MM.1S (cell line): Measurements from ENCODE around the gene NUDT2.

ENCODE experiments used
- DNase-seq: peaks from one replicate; pipeline ENCODE4 v3.0.0-alpha.2; 2015
- H2AFZ ChIP-seq: fragments of 300-600 bp; sonication (generic); 2 replicates; pipeline ENCODE4 v1.6.0; 2016; ENCODE audit warnings: antibody characterized with exemption, low read length
- H3F3A ChIP-seq: fragments of 300-600 bp; sonication (generic); 2 replicates; pipeline ENCODE4 v1.6.1; 2016; ENCODE audit warnings: mild to moderate bottlenecking, antibody characterized with exemption, low read length, moderate library complexity, mixed read lengths; ENCODE audit not compliant: insufficient read depth
- H3K27ac ChIP-seq: fragments of 300-600 bp; sonication (generic); 2 replicates; pipeline ENCODE4 v1.5.1; 2016; ENCODE audit warnings: mild to moderate bottlenecking, low read length
- H3K27me3 ChIP-seq: fragments of 300-600 bp; sonication (generic); replicated peaks from 2 replicates; pipeline ENCODE4 v1.6.0; 2016; ENCODE audit warnings: low read length; ENCODE audit not compliant: insufficient read depth
- H3K36me3 ChIP-seq: fragments of 300-600 bp; sonication (generic); replicated peaks from 2 replicates; pipeline ENCODE4 v1.6.1; 2016; ENCODE audit warnings: mild to moderate bottlenecking, low read length, mixed read lengths; ENCODE audit not compliant: insufficient read depth
- H3K4me1 ChIP-seq: fragments of 300-600 bp; sonication (generic); 2 replicates; pipeline ENCODE4 v1.6.1; 2016; ENCODE audit warnings: low read length, mixed read lengths
- H3K4me2 ChIP-seq: fragments of 300-600 bp; sonication (generic); 2 replicates; pipeline ENCODE4 v1.6.0; 2016; ENCODE audit warnings: low read depth, low read length
- H3K4me3 ChIP-seq: fragments of 300-600 bp; sonication (generic); 2 replicates; pipeline ENCODE4 v1.5.1; 2016; ENCODE audit warnings: low read length, mixed read lengths
- H3K79me2 ChIP-seq: fragments of 300-600 bp; sonication (generic); 2 replicates; pipeline ENCODE4 v1.6.1; 2016; ENCODE audit warnings: mixed run types, low read length, mixed read lengths
- H3K9ac ChIP-seq: fragments of 300-600 bp; sonication (generic); 2 replicates; pipeline ENCODE4 v1.6.1; 2016; ENCODE audit warnings: low read length, mixed read lengths
- H3K9me2 ChIP-seq: fragments of 300-600 bp; sonication (generic); replicated peaks from 2 replicates; pipeline ENCODE4 v1.6.1; 2016; ENCODE audit warnings: mild to moderate bottlenecking, low read length, mixed read lengths; ENCODE audit not compliant: insufficient read depth
- H3K9me3 ChIP-seq: fragments of 300-600 bp; sonication (generic); replicated peaks from 2 replicates; pipeline ENCODE4 v1.6.1; 2016; ENCODE audit warnings: mild to moderate bottlenecking, low read length, mixed read lengths; ENCODE audit not compliant: insufficient read depth
- H4K20me1 ChIP-seq: fragments of 300-600 bp; sonication (generic); 2 replicates; pipeline ENCODE4 v1.6.1; 2016; ENCODE audit warnings: mild to moderate bottlenecking, low read length, moderate library complexity, mixed read lengths; ENCODE audit not compliant: insufficient read depth
- CTCF ChIP-seq: fragments of 300-600 bp; sonication (generic); IDR thresholded peaks from 2 replicates; pipeline ENCODE4 v1.5.1; 2016; ENCODE audit warnings: antibody characterized with exemption, low read length, mixed read lengths
- EZH2 ChIP-seq: fragments of 300-600 bp; sonication (generic); optimal IDR thresholded peaks from 2 replicates; pipeline ENCODE3; 2017; ENCODE audit warnings: low read depth, mild to moderate bottlenecking, antibody characterized with exemption, low read length, mixed read lengths
- EZH2phosphoT487 ChIP-seq: fragments of 300-600 bp; sonication (generic); IDR thresholded peaks from 2 replicates; pipeline ENCODE4 v1.6.1; 2018; ENCODE audit warnings: antibody characterized with exemption, low read length

NUDT2 gene

GRCh38 chr9:34332076-34332964 lies 3.0 kb downstream of the NUDT2 start:
- DNase-seq: peak; percentile 30
- H3F3A ChIP-seq: peaks cover 8% of the 10 kb centered on the region
- no peak overlapping the region for H3K9ac ChIP-seq
- no peaks in the 10 kb centered on the region for H3K4me1 ChIP-seq
- H2AFZ ChIP-seq: no peak overlapping the region
- no peaks in the 10 kb centered on the region for H3K36me3 ChIP-seq
- H3K9me3 ChIP-seq: no peaks in the 10 kb centered on the region
- no peak overlapping the region for H3K4me2 ChIP-seq
- H3K27me3 ChIP-seq: no peaks in the 10 kb centered on the region
- H4K20me1 ChIP-seq: no peaks in the 10 kb centered on the region
- TF ChIP-seq CTCF (peak; percentile 33), EZH2phosphoT487 (no peak), EZH2 (no peak)
- no peaks in the 10 kb centered on the region for H3K9me2 ChIP-seq
- no peak overlapping the region for H3K4me3 ChIP-seq
- no peak overlapping the region for H3K27ac ChIP-seq
- peaks cover 69% of the 10 kb centered on the region for H3K79me2 ChIP-seq

- peaks cover 5% of the 10 kb centered on the region; the same call in 1 of the 2 replicates for H3F3A ChIP-seq
- H4K20me1 ChIP-seq: no peaks in the 10 kb centered on the region
- no peak overlapping the region for H3K9ac ChIP-seq
- H3K79me2 ChIP-seq: peaks cover 60% of the 10 kb centered on the region
- H3K27me3 ChIP-seq: no peaks in the 10 kb centered on the region
- H3K4me1 ChIP-seq: no peaks in the 10 kb centered on the region
- H2AFZ ChIP-seq: no peak overlapping the region
- no peak overlapping the region for H3K4me3 ChIP-seq
- no peak for TF ChIP-seq CTCF
- no peak for TF ChIP-seq EZH2phosphoT487
- no peak for TF ChIP-seq EZH2
- H3K27ac ChIP-seq: no peak overlapping the region
- no peaks in the 10 kb centered on the region for H3K36me3 ChIP-seq
- no peak for DNase-seq
- H3K9me2 ChIP-seq: no peaks in the 10 kb centered on the region
- H3K9me3 ChIP-seq: no peaks in the 10 kb centered on the region
- no peak overlapping the region for H3K4me2 ChIP-seq
Measured at GRCh38 chr9:34333836-34334235, 4.5 kb downstream of the NUDT2 start.

- no peak overlapping the region for H3K4me3 ChIP-seq
- TF ChIP-seq EZH2phosphoT487: no peak
- TF ChIP-seq EZH2: no peak
- no peak for TF ChIP-seq CTCF
- no peak for DNase-seq
- no peak overlapping the region for H3K4me2 ChIP-seq
- no peaks in the 10 kb centered on the region for H3K9me2 ChIP-seq
- H3K36me3 ChIP-seq: no peaks in the 10 kb centered on the region
- no peaks in the 10 kb centered on the region for H3K27me3 ChIP-seq
- no peak overlapping the region for H3K9ac ChIP-seq
- H3K9me3 ChIP-seq: no peaks in the 10 kb centered on the region
- no peak overlapping the region for H3K27ac ChIP-seq
- H3K79me2 ChIP-seq: peaks cover 60% of the 10 kb centered on the region
- no peak overlapping the region for H2AFZ ChIP-seq
- H3F3A ChIP-seq: peaks cover 4% of the 10 kb centered on the region; the same call in 1 of the 2 replicates
- H4K20me1 ChIP-seq: no peaks in the 10 kb centered on the region
- H3K4me1 ChIP-seq: no peaks in the 10 kb centered on the region
Measured at GRCh38 chr9:34334337-34334824, 5.0 kb downstream of the NUDT2 start.
